Kidney (tissue), 14 donors: Measurements from ENCODE around the gene C1orf210. TPM values are rescaled to one million over a fixed set of nuclear protein-coding genes. Genes with fewer than 3 reads are reported as not detected.

ENCODE experiments used
- DNase-seq, 5 donors: peaks; one replicate each; pipeline ENCODE4 v3.0.0-alpha.2; 2013 to 2020
- FAIRE-seq: peaks from 2 replicates; lab custom pipeline; 2012; peaks lifted over from hg19 to GRCh38; lab: Jason Lieb, UNC
- H3K27ac ChIP-seq, 2 donors: one replicate each; pipeline ENCODE4 v1.7.0; 2013; ENCODE audit warnings: low read depth in 2 of 2, low read length in 2 of 2, inconsistent platforms in 1 of 2
- H3K27me3 ChIP-seq: one replicate; pipeline ENCODE4 v1.7.1; 2013; ENCODE audit warnings: low read length, inconsistent platforms; ENCODE audit not compliant: control insufficient read depth, insufficient read depth
- H3K36me3 ChIP-seq, 3 donors: one replicate each; pipeline versions ENCODE4 v1.7.0 to v1.7.1; 2013; ENCODE audit warnings: low read length in 3 of 3, control low read depth in 1 of 3, inconsistent platforms in 1 of 3; ENCODE audit not compliant: insufficient read depth in 3 of 3, control insufficient read depth in 2 of 3
- H3K4me1 ChIP-seq, 3 donors: one replicate each; pipeline versions ENCODE4 v1.7.0 to v1.7.1; 2013; ENCODE audit warnings: low read length in 3 of 3, inconsistent platforms in 1 of 3, low read depth in 1 of 3; ENCODE audit not compliant: control insufficient read depth in 2 of 3, insufficient read depth in 2 of 3
- H3K4me3 ChIP-seq, 3 donors: one replicate each; pipeline versions ENCODE4 v1.7.0 to v1.8.1; 2013; ENCODE audit warnings: low read length in 3 of 3, control low read depth in 1 of 3, inconsistent platforms in 1 of 3
- H3K9ac ChIP-seq, 3 donors: one replicate each; pipeline versions ENCODE4 v1.7.0 to v1.7.1; 2013; ENCODE audit warnings: low read length in 3 of 3, control low read depth in 1 of 3, inconsistent platforms in 1 of 3
- H3K9me3 ChIP-seq, 3 donors: one replicate each; pipeline versions ENCODE4 v1.7.0 to v1.7.1; 2013; ENCODE audit warnings: low read length in 3 of 3, control low read depth in 1 of 3, inconsistent platforms in 1 of 3; ENCODE audit not compliant: control insufficient read depth in 2 of 3, insufficient read depth in 1 of 3
- CTCF ChIP-seq: IDR thresholded peaks from 3 replicates; pipeline ENCODE4 v1.5.1; 2012; ENCODE audit warnings: mild to moderate bottlenecking, moderate library complexity, borderline replicate concordance; ENCODE audit not compliant: insufficient read depth; ENCODE audit errors: extremely low read depth
- intact Hi-C: fragments of 100-400 bp; cut with DNase I; formaldehyde crosslinking; loops from one replicate; pipeline ENCODE4 v1.11.1; 2022
- polyA plus RNA-seq: library from polyadenylated mRNA; stranded (reverse); fragments of 350-450 nt; fragmentation: Illumina TruSeq; extraction: RNeasy Lipid Tissue Mini Kit (QIAGEN cat#74804); gene quantifications from one replicate; pipeline ENCODE4 v1.2.3, GENCODE V29; 2014; ENCODE audit warnings: low read depth, low replicate concordance; ENCODE audit not compliant: insufficient read depth
- total RNA-seq: library from RNA; stranded (reverse); fragmentation: NEBNext Ultra II Directional; extraction: Animal tissue kit (Norgen Biotek cat#: 25700); gene quantifications from one replicate; pipeline ENCODE4 v1.2.1, GENCODE V29; 2021
- donor health status: control.
- donor health status: control.
- donor health status: control.
- donor health status: control.
- donor health status: control.
- donor health status: DM: yes; HTN: yes; CAD: no.
- donor health status: Normal renal cell carcinoma (clear cell type).

Gene C1orf210
- total and polyA plus RNA-seq, 2 donors from 2014 or later = 21.1 to 33.3 TPM

GRCh38 chr1:43306688-43307457 lies 21.5 kb upstream of the C1orf210 start:
- H3K36me3 ChIP-seq = peaks cover 0 to 3% (median 0%) of the 10 kb centered on the region in 3 donors
- H3K9me3 ChIP-seq = no peaks in the 10 kb centered on the region
- H3K27ac ChIP-seq = no peak overlapping the region
- H3K27me3 ChIP-seq = no peaks in the 10 kb centered on the region
- intact Hi-C loops = no loop called here
- no peak overlapping the region for H3K9ac ChIP-seq
- H3K4me3 ChIP-seq = no peak overlapping the region
- DNase-seq = peak in 1 of 5 donors; percentile 65
- H3K4me1 ChIP-seq = peaks cover 0 to 12% (median 4%) of the 10 kb centered on the region in 3 donors
- TF ChIP-seq CTCF = no peak
- FAIRE-seq = no peak

- H3K4me3 ChIP-seq = no peak overlapping the region
Measured at GRCh38 chr1:43305926-43306687, 20.7 kb upstream of the C1orf210 start.

GRCh38 chr1:43305461-43305860 lies 20.1 kb upstream of the C1orf210 start:
- intact Hi-C loops = no loop called here
- Histone ChIP-seq H3K4me1 (peaks cover 0 to 12% (median 4%) of the 10 kb centered on the region in 3 donors), H3K9ac (no peak overlapping the region), H3K9me3 (no peaks in the 10 kb centered on the region), H3K27ac (no peak overlapping the region), H3K4me3 (no peak overlapping the region), H3K27me3 (no peaks in the 10 kb centered on the region), H3K36me3 (peaks cover 0 to 3% (median 0%) of the 10 kb centered on the region in 3 donors)
- no peak for TF ChIP-seq CTCF
- DNase-seq (no peak), FAIRE-seq (no peak)

More at GRCh38 chr1:43305926-43306687, 20.7 kb upstream of the C1orf210 start:
- Histone ChIP-seq H3K9me3 (no peaks in the 10 kb centered on the region), H3K27me3 (no peaks in the 10 kb centered on the region), H3K27ac (no peak overlapping the region), H3K9ac (no peak overlapping the region), H3K4me1 (peaks cover 0 to 12% (median 4%) of the 10 kb centered on the region in 3 donors), H3K36me3 (peaks cover 0 to 3% (median 0%) of the 10 kb centered on the region in 3 donors)
- TF ChIP-seq CTCF = no peak
- FAIRE-seq = no peak
- DNase-seq = peak in 1 of 5 donors; percentile 22
- intact Hi-C loops = no loop called here
